SK-N-SH (cell line): ENCODE measurements around the gene CLK2.

Experiments used
- EP300 ChIP-seq, 2 experiments: IDR thresholded peaks; 2 replicates each; pipeline versions ENCODE4 v1.4.0 to v1.6.1; 2012; ENCODE audit warnings: borderline replicate concordance in 1 of 2, low read depth in 1 of 2, low read length in 1 of 2
- EZH2phosphoT487 ChIP-seq: fragments of 200-600 bp; sonication (generic); IDR thresholded peaks from 2 replicates; pipeline ENCODE4 v1.6.1; 2017; ENCODE audit warnings: low read depth, mixed run types, mild to moderate bottlenecking, antibody characterized with exemption, moderate library complexity, borderline replicate concordance
- FOXJ3 ChIP-seq: sonication (generic); formaldehyde crosslinking; IDR thresholded peaks from 2 replicates; pipeline ENCODE4 v1.5.1; 2020; ENCODE audit warnings: mild to moderate bottlenecking, missing genetic modification reagents
- MXI1 ChIP-seq: IDR thresholded peaks from 2 replicates; pipeline ENCODE4 v1.6.1; 2012; ENCODE audit warnings: mild to moderate bottlenecking, low read depth, low read length, improper control_type of control experiment
- POLR2AphosphoS5 ChIP-seq: IDR thresholded peaks from 2 replicates; pipeline ENCODE4 v1.6.1; 2012; ENCODE audit warnings: low read depth, low read length
- RAD21 ChIP-seq: IDR thresholded peaks from 2 replicates; pipeline ENCODE4 v1.6.1; 2012; ENCODE audit warnings: mild to moderate bottlenecking, low read length
- RCOR1 ChIP-seq: fragments of 150-350 bp; IDR thresholded peaks from 2 replicates; pipeline ENCODE4 v1.6.1; 2017; ENCODE audit warnings: antibody characterized with exemption, low read length
- TF ChIP-seq, protein P1 (sequence below): fragments of 200-600 bp; sonication (generic); IDR thresholded peaks from 2 replicates; pipeline ENCODE4 v1.6.1; 2017; ENCODE audit warnings: antibody characterized with exemption, mild to moderate bottlenecking, moderate library complexity
- TF ChIP-seq, protein P2 (sequence below): IDR thresholded peaks from 2 replicates; pipeline ENCODE4 v1.4.0; 2012; ENCODE audit warnings: low read depth, borderline replicate concordance

DNA sequence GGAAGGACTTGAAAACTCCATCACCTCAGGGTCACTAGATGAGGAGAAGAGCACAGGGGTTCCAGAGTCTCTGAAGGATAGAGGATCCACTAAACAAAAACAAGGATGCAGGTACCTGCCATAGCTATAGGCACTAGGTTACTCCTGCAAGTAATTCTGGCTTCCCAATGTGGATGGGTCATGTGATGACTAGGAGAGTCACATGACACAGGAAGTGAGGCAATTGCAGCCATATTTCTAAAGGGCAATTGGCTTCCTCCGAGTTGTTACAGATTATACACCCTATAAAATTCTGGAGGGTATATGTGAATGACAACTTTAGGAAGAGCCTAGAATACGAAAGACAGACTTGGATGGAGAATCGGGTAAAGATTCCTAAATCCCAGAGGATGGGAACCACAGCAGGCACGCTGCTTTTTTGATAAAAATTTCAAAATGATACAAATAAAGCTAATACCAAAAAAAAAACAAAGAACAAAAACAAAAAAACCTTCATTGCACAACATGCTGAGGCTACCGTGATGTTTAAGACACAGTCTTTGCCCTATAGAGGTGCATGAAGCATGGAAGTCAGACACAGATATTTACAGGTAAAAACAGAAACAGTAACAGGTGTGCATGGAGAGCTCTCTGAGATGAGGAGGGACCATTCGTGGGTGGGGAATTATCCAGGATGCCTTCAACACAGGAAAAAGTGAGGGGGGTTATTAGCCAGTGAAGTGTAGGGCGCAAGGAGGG lies 54.3 kb downstream of the CLK2 start:
- TF ChIP-seq, protein P1, sequence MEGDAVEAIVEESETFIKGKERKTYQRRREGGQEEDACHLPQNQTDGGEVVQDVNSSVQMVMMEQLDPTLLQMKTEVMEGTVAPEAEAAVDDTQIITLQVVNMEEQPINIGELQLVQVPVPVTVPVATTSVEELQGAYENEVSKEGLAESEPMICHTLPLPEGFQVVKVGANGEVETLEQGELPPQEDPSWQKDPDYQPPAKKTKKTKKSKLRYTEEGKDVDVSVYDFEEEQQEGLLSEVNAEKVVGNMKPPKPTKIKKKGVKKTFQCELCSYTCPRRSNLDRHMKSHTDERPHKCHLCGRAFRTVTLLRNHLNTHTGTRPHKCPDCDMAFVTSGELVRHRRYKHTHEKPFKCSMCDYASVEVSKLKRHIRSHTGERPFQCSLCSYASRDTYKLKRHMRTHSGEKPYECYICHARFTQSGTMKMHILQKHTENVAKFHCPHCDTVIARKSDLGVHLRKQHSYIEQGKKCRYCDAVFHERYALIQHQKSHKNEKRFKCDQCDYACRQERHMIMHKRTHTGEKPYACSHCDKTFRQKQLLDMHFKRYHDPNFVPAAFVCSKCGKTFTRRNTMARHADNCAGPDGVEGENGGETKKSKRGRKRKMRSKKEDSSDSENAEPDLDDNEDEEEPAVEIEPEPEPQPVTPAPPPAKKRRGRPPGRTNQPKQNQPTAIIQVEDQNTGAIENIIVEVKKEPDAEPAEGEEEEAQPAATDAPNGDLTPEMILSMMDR: no peak
- peak; percentile 47; the same call in 1 of the 2 replicates for TF ChIP-seq MXI1
- no peak for TF ChIP-seq EZH2phosphoT487
- TF ChIP-seq, protein P2, sequence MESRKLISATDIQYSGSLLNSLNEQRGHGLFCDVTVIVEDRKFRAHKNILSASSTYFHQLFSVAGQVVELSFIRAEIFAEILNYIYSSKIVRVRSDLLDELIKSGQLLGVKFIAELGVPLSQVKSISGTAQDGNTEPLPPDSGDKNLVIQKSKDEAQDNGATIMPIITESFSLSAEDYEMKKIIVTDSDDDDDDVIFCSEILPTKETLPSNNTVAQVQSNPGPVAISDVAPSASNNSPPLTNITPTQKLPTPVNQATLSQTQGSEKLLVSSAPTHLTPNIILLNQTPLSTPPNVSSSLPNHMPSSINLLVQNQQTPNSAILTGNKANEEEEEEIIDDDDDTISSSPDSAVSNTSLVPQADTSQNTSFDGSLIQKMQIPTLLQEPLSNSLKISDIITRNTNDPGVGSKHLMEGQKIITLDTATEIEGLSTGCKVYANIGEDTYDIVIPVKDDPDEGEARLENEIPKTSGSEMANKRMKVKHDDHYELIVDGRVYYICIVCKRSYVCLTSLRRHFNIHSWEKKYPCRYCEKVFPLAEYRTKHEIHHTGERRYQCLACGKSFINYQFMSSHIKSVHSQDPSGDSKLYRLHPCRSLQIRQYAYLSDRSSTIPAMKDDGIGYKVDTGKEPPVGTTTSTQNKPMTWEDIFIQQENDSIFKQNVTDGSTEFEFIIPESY: no peak
- no peak; the same call in 1 of the 2 replicates for TF ChIP-seq RAD21
- peak; percentile 12; the same call in 1 of the 2 replicates for TF ChIP-seq POLR2AphosphoS5
- TF ChIP-seq RCOR1: 0 out of 2 replicates have a peak, but pooled peaks have one; percentile 40
- TF ChIP-seq EP300 (IDR thresholded peaks at IDR 0.05; ENCODE audit: borderline replicate concordance in 1 of 2, low read depth in 1 of 2, low read length in 1 of 2): no peak
- TF ChIP-seq FOXJ3 (CRISPR knock-in tag): no peak
